ENCODE results near the gene TTC3. TPM values are rescaled to one million over a fixed set of nuclear protein-coding genes. Genes with fewer than 3 reads are reported as not detected.

Gene TTC3
- total and polyA plus RNA-seq, 9 of the 15 experiments (the other 6 are each of a cell fraction or from before 2014, with no cell fraction given), result 17.5 to 92.0 (median 59.5) TPM

DNA sequence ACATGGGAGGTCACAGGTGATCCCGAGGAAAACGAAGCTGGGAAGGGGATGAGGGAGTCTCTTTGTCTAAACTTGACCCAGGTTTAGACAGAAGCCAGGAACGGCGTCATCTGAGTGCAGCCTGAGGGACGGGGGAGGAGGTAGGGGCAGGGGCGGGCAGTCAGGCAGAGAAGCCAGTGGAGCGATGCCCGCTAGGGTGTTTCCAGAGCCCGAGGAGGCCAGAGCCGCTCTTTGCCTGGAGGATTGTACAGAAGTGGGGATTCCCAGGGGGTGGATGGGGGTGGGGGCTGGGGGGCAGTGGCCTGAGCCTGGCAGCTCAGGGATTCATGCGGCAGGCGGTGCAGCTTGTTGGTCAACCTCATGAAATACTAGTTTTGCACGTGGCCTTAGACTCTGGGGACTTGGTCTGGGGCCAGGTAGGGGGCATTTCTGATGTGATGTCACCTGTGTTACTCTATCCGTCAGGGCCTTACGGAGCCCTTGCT, 135.7 kb downstream of the TTC3 start (continued):
- no peak for TF ChIP-seq CREBBP (IDR thresholded peaks at IDR 0.05; ENCODE audit: low read depth, low read length)
- TF ChIP-seq ZNF23 (CRISPR knock-in tag; IDR thresholded peaks at IDR 0.05), result no peak

DNA sequence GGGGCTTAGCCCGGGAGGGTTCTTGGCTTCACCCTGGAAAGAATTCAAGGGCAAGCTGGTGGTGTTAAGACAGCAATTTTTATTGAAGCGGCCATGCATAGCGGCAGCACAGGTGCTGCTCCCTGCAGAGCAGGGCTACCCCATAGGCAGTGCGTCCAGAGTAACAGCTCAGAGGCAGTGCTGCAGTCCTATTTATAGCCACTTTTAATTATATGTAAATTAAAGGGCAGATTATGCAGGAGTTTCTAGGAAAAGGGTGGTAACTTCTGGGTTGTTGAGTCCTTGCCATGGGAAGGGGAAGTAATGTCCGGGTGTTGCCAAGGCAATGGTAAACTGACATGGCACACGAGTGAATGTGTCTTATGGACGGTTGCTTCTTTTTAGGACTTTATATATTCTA, 137.1 kb downstream of the TTC3 start:
- no peaks in the 10 kb centered on the region for H3K79me2 ChIP-seq (ENCODE audit: control insufficient read depth, insufficient read depth, low read length)
- no peaks in the 10 kb centered on the region for H3K9me1 ChIP-seq (ENCODE audit: control insufficient read depth, insufficient read depth, low read length)
- peaks cover 12 to 20% of the 10 kb centered on the region in 2 experiments; a peak in 4 of 5 replicates for H3K4me1 ChIP-seq (replicated peaks in 1 of 2; ENCODE audit: control insufficient read depth in 2 of 2, insufficient read depth in 2 of 2, low read length in 2 of 2)
- FAIRE-seq, result no peak
- H3K36me3 ChIP-seq (ENCODE audit: control insufficient read depth, insufficient read depth, low read length), result no peaks in the 10 kb centered on the region
- no peaks in the 10 kb centered on the region for H4K20me1 ChIP-seq (replicated peaks; ENCODE audit: control insufficient read depth, insufficient read depth, low read length)
- intact Hi-C loops (cut with micrococcal nuclease), result no loop called here
- BruUV-seq (replicated peaks), result no TSS peak
- H3K9me3 ChIP-seq (replicated peaks; ENCODE audit: control insufficient read depth, insufficient read depth, low read depth, low read length), result no peaks in the 10 kb centered on the region
- no peaks in the 10 kb centered on the region for H3K27me3 ChIP-seq (ENCODE audit: control insufficient read depth in 2 of 2, insufficient read depth in 2 of 2, low read length in 2 of 2)
- no peak overlapping the region for H3K27ac ChIP-seq (ENCODE audit: extremely low read depth, low read depth, low read length)
- no peak overlapping the region for H3K9ac ChIP-seq (ENCODE audit: insufficient read depth in 1 of 2, low read depth in 2 of 2, low read length in 2 of 2)
- ATAC-seq, result peak; percentile 44
- H3K4me2 ChIP-seq (ENCODE audit: insufficient read depth, low read length), result no peak overlapping the region
- peak in 1 of 4 experiments; percentile 40 for DNase-seq (ENCODE audit: extremely low read depth in 1 of 4, low spot score in 3 of 4)
- 39% methylated on average over 7 of the region's 7 CpGs for WGBS (ENCODE audit: insufficient coverage, low coverage, missing lambda C conversion rate)
- H3K4me3 ChIP-seq, result no peak overlapping the region
- CTCF ChIA-PET (ENCODE audit: low intra/inter-chr PET ratio), result no interaction called here
- POLR2A ChIA-PET, result interaction anchor here (0.7 to 0.8 kb wide), 2 partner anchors 9 to 21 kb away, joined by 4 read pairs; no protein-coding TSS in a partner anchor
- in situ Hi-C loops (cut with MboI), result no loop called here
- H2AFZ ChIP-seq (ENCODE audit: low read depth, low read length), result peak overlapping the region; percentile 28; the same call in 1 of the 2 replicates
- peak; percentile 59 for TF ChIP-seq STAT5A (IDR thresholded peaks at IDR 0.05; ENCODE audit: borderline replicate concordance, low read length)
- peak; percentile 35; the same call in 1 of the 2 replicates for TF ChIP-seq MXI1 (IDR thresholded peaks at IDR 0.05; ENCODE audit: low read depth, low read length)
- TF ChIP-seq SMAD3 (CRISPR knock-in tag; conservative IDR thresholded peaks at IDR 0.05), result no peak
- TF ChIP-seq DNMT1 (IDR thresholded peaks at IDR 0.05), result no peak
- TF ChIP-seq, protein P1, sequence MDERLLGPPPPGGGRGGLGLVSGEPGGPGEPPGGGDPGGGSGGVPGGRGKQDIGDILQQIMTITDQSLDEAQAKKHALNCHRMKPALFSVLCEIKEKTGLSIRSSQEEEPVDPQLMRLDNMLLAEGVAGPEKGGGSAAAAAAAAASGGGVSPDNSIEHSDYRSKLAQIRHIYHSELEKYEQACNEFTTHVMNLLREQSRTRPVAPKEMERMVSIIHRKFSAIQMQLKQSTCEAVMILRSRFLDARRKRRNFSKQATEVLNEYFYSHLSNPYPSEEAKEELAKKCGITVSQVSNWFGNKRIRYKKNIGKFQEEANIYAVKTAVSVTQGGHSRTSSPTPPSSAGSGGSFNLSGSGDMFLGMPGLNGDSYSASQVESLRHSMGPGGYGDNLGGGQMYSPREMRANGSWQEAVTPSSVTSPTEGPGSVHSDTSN (CRISPR knock-in tag; IDR thresholded peaks at IDR 0.05; ENCODE audit: low read depth), result no peak
- TF ChIP-seq, protein P1 (tag; conservative IDR thresholded peaks at IDR 0.05; ENCODE audit: low read depth), result 0 out of 2 replicates have a peak, but pooled peaks have one; percentile 8
- peak; percentile 58 for TF ChIP-seq TBP (optimal IDR thresholded peaks at IDR 0.05; ENCODE audit: low read depth, low read length)
- TF ChIP-seq, protein P2, sequence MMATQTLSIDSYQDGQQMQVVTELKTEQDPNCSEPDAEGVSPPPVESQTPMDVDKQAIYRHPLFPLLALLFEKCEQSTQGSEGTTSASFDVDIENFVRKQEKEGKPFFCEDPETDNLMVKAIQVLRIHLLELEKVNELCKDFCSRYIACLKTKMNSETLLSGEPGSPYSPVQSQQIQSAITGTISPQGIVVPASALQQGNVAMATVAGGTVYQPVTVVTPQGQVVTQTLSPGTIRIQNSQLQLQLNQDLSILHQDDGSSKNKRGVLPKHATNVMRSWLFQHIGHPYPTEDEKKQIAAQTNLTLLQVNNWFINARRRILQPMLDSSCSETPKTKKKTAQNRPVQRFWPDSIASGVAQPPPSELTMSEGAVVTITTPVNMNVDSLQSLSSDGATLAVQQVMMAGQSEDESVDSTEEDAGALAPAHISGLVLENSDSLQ (IDR thresholded peaks at IDR 0.05), result peak; percentile 73
- peak; percentile 86 for TF ChIP-seq RFX1 (IDR thresholded peaks at IDR 0.05)
- TF ChIP-seq SRF (CRISPR knock-in tag; IDR thresholded peaks at IDR 0.05), result no peak
